SIG-M5 (cell line): ENCODE measurements around the gene AVP.
"Not testable (repeated sequence)": the region's sequence is repeated elsewhere in the genome, so short reads cannot be mapped to it uniquely, and the experiment has no call there.

Experiments
- DNase-seq: peaks from one replicate; lab custom pipeline; 2025; lab: John Stamatoyannopoulos, UW

AVP gene, protein sequence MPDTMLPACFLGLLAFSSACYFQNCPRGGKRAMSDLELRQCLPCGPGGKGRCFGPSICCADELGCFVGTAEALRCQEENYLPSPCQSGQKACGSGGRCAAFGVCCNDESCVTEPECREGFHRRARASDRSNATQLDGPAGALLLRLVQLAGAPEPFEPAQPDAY

DNA sequence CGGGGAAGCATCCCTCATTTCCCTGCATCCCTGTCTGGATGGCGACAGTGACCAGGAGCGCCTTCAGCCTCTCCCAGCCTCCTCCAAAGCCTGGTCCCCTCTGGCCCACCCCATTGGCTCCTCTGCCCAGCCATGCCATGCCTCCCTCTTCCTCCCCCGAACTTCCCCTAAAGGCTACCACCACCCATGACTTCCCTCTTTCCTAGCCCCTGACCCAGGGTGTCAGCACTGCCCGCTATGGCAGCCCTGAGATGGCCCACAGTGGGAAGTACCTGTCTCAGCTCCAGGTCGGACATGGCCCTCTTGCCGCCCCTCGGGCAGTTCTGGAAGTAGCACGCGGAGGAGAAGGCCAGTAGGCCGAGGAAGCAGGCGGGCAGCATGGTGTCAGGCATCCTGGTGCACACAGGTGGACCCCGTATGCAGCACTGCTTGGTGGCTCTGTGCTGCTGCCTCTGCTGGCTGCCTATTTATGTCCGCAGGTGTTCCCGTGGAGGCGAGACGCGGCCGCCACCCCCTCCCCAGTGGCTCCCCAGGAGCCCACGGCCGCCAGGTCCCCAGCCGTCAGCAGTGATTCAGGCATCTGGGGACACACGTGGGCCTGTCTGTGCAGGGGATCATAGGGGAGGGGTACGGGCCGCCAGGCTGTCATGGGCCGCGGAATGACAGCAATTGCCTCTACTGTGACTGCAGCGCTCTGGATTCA, at the start of gene AVP:
AVP (minus strand) TSS at position 442 of the 703 bp plus-strand sequence; CDS start at position 392, 50 bp downstream.
- DNase-seq: no peak

DNA sequence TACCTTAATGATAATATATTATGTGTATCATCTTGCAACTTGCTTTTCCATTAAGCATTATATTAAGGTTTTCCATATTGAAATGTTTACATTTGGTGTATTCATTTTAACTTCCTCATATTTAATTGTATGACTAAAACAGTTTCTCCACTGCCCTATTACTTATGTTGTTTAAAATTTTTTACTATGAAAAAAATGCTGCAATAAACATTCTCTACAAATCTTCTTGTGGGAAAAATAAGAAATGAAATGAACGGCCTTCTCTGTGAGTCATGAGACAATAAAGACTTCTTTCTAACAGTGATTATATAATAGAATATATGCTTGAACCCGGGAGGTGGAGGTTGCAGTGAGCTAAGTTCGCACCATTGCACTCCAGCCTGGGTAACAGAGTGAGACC, 49.6 kb upstream of the AVP start:
- no peak for DNase-seq

DNA sequence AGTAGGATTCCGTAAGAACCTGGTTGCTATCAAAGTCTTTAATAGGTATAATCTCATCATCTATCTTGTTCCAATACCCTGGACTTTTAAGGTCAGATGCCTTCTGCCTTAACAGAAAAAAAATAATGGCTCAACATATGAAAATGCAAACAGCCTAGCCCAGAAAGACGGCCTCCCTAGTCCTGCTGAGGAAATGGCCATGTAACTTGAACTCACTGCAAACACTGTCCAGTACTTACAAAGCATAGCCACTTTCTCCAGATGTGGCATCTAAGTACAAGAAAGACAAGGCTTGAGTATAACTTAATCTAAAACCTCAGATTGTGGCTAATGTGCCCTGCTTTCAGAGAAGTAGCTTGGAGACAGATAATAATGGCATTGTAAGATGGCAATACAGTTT, 48.6 kb upstream of the AVP start:
- DNase-seq: no peak

DNA sequence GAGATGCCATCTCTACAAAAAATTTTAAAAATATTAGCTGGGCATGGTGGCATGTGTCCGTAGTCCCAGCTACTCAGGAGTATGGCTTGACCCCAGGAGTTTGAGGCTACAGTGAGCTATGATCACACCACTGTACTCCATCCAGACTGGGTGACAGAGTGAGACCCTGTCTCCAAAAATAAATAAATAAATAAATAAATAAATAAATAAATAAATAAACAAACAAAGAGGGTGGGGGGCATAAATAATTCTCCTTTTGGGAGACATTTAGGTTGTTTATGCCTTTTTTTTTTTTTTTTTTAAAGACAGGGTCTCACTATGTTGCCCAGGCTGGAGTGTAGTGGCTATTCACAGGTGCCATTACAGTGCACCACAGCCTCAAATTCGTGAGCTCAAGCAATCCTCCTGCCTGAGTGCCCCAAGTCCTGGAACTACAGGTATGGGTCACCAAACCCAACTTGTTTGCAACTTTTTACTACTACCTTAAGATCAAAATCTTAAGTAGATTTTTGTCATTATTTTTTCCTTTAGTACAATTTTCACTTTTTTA, 45.6 kb upstream of the AVP start:
- no peak for DNase-seq

DNA sequence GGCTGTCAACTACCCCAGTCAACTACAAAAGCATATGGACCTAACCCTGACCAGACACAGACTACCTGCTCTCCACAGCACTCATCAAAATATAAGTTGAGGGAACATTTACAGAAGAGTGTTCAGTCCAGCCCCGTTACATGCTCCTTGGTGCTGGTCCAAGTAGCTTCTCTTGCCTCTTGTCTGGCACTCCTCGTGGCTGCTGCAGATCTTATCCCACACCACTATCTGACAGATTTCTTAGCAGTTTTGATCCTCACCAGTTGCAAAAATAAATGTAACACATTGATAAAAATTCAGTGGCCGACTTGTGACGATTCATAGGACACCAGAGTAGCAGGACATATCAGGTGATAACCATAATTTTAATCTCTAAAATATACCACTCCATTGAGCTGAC, 44.6 kb upstream of the AVP start:
- DNase-seq: no peak

DNA sequence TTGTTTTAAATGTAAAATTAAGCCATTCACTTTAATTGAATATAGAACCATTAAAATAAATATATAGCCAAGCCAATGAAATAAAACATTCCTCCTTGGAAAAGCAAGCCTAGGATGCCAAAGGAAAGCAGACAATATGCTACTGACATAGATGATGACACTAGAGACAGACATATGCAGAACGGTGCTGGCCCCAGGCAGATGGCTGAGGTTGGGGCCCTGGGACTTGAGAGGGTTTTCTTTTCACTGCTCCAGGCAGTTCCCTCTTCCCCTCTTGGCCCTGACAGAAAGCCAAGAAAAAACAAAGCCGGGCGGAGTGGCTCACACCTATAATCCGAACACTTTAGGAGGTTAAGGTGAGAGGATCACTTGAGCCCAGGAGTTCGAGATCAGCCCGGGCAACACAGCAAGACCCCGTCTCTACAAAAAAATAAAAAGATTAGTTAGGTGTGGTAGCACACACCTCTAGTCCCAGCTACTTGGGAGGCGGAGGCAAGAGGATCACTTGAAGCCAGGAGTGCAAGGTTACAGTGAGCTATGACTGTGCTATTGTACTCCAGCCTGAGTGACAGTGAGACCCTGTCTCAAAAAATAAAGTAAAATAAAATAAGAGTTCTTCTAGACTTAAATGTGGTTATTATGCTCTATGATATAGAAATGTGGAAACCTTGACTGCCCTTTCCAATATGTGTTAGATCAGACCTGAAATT, 43.9 kb upstream of the AVP start:
- no peak for DNase-seq

DNA sequence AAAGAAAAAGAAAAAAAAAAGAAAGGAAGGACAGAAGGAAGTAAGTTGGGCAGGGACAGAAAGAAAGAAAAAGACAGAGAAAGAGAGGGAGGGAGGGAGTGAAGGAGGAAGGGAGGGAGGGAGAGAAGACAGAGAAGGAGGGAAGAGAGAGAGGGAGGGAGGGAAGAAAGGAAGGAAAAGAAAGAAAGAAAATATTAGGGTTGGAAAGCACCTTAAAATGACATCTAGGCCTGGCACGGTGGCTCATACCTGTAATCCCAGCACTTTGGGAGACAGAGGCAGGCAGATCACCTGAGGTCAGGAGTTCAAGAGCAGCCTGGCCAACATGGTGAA, 42.0 kb upstream of the AVP start:
- DNase-seq: no peak

DNA sequence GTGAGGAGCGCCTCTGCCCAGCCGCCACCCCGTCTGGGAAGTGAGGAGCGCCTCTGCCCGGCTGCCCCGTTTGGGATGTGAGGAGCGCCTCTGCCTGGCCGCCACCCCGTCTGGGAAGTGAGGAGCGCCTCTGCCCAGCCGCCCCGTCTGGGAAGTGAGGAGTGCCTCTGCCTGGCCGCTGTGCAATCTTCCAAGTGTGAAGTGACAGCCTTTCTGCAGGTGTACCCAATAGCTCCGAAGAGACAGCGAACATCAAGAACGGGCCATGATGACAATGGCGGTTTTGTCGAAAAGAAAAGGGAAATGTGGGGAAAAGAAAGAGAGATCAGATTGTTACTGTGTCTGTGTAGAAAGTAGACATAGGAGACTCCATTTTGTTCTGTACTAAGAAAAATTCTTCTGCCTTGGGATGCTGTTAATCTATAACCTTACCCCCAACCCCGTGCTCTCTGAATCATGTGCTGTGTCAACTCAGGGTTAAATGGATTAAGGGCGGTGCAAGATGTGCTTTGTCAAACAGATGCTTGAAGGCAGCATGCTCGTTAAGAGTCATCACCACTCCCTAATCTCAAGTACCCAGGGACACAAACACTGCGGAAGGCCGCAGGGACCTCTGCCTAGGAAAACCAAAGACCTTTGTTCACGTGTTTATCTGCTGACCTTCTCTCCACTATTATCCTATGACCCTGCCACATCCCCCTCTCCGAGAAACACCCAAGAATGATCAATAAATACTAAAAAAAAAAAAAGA, 41.4 kb upstream of the AVP start:
- DNase-seq: not testable (repeated sequence)

DNA sequence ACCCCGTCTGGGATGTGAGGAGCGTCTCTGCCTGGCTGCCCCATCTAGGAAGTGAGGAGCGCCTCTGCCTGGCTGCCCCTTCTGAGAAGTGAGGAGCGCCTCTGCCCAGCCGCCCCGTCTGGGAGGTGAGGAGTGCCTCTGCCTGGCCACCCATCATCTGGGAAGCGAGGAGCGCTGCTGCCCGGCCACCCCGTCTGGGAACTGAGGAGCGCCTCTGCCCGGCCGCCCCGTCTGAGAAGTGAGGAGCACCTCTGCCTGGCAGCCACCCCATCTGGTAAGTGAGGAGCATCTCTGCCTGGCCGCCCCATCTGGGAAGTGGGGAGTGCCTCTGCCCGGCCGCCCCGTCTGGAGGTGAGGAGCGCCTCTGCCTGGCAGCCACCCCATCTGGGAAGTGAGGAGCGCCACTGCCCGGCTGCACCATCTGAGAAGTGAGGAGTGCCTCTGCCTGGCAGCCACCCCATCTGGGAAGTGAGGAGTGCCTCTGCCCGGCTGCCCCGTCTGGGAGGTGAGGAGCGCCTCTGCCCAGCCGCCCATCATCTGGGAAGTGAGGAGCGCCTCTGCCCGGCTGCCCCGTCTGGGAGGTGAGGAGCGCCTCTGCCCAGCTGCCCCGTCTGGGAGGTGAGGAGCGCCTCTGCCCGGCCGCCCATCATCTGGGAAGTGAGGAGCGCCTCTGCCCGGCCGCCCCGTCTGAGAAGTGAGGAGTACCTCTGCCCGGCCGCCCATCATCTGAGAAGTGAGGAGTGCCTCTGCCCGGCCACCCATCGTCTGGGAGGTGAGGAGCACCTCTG, 40.4 kb upstream of the AVP start:
- DNase-seq: not testable (repeated sequence)

DNA sequence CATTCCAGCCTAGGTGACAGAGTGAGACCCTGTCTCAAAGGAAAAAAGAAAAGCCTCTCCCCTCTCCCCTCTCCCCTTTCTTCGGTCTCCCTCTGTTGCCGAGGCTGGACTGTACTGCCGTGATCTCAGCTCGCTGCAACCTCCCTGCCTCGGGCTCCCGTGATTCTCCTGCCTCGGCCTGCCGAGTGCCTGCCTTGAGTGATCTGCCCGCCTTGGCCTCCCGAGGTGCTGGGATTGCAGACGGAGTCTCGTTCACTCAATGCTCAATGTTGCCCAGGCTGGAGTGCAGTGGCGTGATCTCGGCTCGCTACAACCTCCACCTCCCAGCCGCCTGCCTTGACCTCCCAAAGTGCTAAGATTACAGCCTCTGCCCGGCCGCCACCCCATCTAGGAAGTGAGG, 39.6 kb upstream of the AVP start:
- DNase-seq: not testable (repeated sequence)

DNA sequence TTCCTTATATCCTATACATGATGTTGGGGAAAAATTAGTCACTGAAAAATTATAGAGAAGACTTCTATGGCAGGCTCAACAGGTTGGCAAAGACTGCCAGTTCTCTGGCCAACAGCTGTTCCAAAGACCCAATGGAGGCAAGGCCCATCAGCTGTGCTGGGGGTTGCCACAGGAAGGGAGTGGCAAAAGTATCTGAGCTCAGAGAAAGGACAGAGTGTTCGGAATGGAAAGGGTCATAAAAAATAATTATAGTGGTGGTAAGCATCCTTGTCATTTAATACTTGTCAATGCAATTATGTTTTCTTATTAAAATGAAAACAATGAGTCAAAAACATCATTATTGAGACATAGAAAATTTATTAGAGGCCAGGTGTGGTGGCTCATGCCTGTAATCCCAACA, 39.0 kb upstream of the AVP start:
- DNase-seq: no peak

DNA sequence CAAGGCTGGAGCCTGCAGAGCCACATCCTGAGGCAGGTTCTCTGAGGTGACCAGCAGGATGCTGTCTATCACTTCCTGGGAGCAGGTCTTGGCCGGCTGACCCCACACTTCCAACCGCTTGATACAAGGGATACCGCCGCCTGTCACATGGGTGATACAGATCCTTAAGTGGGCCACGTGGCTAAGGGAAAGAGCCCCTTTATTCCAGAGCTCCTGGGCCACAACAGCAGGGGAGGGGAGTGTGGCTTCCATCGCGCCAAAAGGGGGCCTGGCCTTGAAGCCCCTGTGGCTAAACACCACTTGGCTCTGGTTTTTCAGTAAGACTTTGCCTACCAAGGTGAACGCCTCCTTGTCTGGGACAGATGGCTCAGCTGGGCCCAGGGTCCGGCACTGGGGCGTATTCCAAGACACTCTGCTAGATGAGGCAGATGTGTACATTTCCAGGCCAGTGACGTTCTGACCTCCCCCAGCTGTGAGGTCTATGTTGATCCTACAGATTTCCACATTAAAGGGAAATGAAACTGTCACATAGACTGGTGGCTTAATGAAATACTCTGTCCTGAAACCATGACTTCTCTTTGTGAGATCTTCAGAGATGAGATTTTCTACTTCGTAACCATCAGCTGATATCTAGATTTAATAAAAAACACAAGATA, 37.6 kb upstream of the AVP start:
- no peak for DNase-seq

DNA sequence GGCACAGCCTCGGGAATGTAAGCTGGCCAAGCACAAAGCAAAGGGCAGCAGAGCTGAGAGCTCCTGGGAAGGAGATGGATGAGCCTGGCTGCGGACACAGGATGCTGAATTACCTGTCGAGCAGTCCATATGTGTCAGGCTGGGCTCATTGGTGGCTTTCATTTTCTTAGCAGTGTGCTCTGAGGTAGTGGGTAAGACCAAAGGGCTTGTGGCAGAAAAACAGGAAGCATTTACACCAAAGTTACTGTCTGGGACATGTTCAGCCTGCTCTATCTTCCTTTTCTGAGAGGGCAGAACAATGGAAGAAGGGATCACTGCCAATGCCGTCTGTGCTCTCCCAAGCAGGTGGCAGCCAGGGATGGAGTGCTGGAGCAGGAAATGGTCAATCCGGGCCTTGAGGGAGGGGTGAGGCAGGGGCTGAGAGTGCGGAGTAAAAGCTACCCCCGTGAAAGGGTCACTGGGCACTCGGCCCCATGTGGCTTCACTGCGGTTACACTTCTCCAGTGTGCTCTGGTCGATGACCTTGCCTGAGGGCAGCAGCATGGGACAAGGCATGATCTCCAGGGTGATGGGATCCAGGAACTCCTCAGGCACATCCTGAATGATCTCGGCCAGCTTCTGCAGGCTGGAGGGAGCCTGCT, 36.9 kb upstream of the AVP start:
- no peak for DNase-seq

DNA sequence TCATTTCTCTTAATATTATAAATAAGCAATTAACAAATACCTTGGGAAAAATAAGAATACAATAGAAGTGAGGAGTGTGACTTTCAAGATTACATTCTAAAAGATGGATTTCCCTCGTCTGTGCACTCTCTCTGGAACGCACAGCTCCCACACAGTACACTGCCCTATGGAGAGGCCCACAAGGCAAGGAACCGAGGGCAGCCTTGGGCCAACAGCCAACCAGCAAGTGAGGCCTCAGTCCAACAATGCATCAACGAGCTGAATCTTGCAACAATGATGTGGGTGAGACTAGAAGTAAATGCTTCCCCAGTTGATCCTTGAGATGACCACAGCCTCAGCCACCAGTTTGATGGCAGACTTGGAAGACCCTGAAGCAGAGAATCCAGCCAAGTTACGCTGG, 34.5 kb upstream of the AVP start:
- no peak for DNase-seq

DNA sequence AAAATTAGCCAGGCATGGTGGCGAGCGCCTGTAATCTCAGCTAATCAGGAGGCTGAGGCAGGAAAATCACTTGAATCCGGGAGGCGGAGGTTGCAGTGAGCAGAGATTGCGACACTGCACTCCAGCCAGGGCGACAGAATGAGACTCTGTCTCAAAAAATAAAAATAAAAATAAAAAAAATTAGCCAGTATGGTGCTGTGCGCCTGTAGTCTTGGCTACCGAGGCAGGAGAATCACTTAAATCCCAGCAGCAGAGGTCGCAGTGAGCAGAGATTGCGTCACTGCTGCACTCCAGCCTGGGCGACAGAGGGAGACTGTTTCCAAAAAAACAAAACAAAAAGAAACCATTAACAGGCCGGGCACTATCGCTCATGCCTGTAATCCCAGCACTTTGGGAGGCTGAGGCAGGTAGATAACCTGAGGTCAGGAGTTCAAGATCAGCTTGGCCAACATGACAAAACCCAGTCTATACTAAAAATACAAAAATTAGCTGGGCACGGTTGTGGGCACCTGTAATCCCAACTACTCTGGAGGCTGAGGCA, 33.4 kb upstream of the AVP start:
- DNase-seq: not testable (repeated sequence)

DNA sequence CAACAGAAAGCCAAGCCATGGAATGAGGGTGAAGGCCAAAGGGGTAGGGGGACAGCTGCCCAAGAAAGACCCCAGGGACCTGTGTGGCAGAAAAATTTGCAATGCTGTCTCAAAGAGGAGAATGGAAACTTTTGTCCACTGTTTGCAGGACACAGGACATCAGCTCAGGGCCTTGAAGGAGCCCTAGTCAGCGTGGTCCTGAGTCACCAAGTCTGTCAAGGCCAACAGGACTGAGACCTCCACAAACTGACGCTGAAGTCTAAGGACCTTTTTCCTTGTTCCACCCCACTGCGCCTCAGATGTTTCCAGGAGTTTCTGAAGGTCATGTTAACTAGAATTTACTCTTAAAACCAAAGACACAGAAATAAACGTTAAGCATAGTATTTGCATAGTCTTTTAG, 31.8 kb upstream of the AVP start:
- no peak for DNase-seq

DNA sequence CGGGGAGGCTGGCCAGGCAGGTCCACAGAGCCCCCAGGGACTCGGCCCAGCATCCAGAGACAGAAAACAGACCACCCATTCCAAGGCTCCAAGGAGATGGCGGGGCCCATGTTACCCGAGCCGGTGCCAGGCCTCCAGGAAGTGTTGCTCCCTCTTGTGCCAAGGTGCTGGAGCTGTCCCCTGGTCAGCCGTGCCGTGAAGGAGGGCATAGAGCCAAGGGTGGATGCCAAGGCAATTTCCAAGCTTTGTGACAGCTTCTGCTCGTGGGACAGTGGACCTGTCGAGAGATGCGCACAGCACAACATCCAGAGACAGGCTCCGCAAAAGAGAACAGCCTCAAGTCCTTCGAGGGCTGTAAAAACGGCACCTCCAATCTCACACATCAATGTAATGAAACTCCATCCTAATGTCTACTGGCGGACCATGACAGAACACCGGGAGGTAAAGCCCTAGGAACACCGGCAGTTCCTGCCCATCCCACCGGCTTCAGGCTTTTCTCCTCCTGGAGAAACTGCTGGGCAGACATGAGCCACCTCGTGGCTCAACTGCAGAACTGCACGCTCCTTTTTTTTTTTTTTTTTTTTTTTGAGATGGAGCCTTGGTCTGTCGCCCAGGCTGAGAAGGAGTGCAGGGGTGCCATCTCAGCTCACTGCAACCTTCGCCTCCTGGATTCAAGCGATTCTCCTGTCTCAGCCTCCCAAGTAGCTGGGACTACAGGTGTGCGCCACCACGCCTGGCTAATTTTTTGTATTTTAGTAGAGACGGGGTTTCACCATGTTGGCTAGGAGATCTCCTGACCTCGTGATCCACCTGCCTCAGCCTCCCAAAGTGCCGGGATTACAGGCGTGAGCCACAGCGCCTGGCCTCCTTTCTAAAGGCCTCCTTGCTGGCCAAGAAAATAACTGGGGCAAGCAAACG, 30.9 kb upstream of the AVP start:
- DNase-seq: no peak

DNA sequence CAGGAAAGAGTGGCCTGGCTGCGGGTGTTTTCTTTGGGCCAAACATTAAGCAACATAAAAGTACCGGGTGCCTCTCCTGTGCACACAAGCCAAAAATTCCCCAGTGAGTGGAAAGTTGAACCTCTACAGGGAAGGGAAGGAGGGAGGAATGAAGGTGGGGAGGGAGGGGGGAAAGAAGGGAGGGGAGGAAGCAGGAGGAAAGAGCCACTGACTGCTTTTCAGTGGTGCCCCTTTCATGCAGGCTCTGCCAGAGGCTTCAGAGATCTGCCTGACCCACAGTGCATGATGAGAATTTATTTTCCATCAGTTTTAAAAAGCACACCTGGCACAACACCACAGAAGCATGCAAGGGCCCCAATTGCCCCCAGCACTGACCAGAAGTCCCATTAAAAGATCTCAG, 27.5 kb upstream of the AVP start:
- DNase-seq: no peak

DNA sequence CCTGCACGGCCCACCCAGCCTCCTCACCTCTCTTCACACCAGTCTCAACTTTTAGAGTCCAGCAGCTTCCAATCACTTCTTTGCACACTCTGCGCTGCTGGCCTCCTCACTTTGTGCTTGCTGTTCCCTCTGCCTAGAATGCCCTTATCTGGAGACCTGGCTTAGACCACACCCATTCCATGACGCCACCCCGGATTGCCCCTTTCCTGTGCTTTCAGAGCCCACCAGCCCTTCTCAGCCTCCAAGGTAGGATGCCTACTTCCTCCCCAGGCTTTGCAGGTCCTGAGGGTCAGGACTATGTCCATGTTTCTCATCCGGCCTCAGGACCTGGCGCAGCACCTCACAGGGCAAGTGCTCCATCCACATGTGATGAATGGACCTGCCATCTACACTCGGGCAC, 27.0 kb upstream of the AVP start:
- no peak for DNase-seq
